MCF 10A (cell line): Measurements from ENCODE around the gene SETX. TPM values are rescaled to one million over a fixed set of nuclear protein-coding genes. Genes with fewer than 3 reads are reported as not detected.
A peak's percentile ranks its signal among the peaks of the same experiment; 100 is the strongest.

Experiments
- BruUV-seq: library from RNA; stranded (reverse); fragments of 400-500 nt; replicated peaks from 2 replicates; lab custom pipeline; 2021; lab: Mats Ljungman, UMichigan
- CTCF ChIA-PET: fragments of 300-600 bp; sonication (Branson Sonifier 250); formaldehyde crosslinking; extraction: SDS; loops from one replicate; lab custom pipeline; 2021; ENCODE audit warnings: antibody characterized with exemption, inconsistent platforms; lab: Yijun Ruan, JAX
- POLR2A ChIA-PET: fragments of 300-600, 350-650 bp; sonication (Branson Sonifier 250); formaldehyde crosslinking; extraction: SDS; loops from one replicate; lab custom pipeline; 2020; ENCODE audit warnings: antibody characterized with exemption, inconsistent platforms; lab: Yijun Ruan, JAX
- DNase-seq: peaks from one replicate; pipeline ENCODE4 v3.0.0-alpha.2; 2018; ENCODE audit not compliant: unreplicated experiment
- H3K27ac Mint-ChIP-seq: one replicate; pipeline ENCODE4 v1.8.0; 2022; ENCODE audit warnings: mild to moderate bottlenecking, low read depth, mixed read lengths; ENCODE audit not compliant: unreplicated experiment
- H3K27me3 Mint-ChIP-seq: one replicate; pipeline ENCODE4 v1.8.0; 2022; ENCODE audit warnings: mixed read lengths; ENCODE audit not compliant: insufficient read depth, unreplicated experiment
- H3K36me3 Mint-ChIP-seq: one replicate; pipeline ENCODE4 v1.8.0; 2022; ENCODE audit warnings: mild to moderate bottlenecking, moderate library complexity, mixed read lengths; ENCODE audit not compliant: insufficient read depth, unreplicated experiment
- H3K4me1 Mint-ChIP-seq: one replicate; pipeline ENCODE4 v1.8.0; 2022; ENCODE audit warnings: mixed read lengths; ENCODE audit not compliant: insufficient read depth, unreplicated experiment
- H3K4me3 Mint-ChIP-seq: one replicate; pipeline ENCODE4 v1.8.0; 2022; ENCODE audit warnings: mild to moderate bottlenecking, moderate library complexity, mixed read lengths; ENCODE audit not compliant: unreplicated experiment
- H3K9me3 Mint-ChIP-seq: one replicate; pipeline ENCODE4 v1.8.0; 2022; ENCODE audit warnings: mixed read lengths; ENCODE audit not compliant: unreplicated experiment
- CTCF ChIP-seq: fragments of 200-600 bp; IDR thresholded peaks from one replicate; pipeline ENCODE4 v1.8.0; 2022; ENCODE audit warnings: antibody characterized with exemption, mild to moderate bottlenecking; ENCODE audit not compliant: unreplicated experiment
- intact Hi-C: fragments of 100-400 bp; cut with micrococcal nuclease; formaldehyde crosslinking; loops from 2 replicates; pipeline ENCODE4 v1.14.1; 2022
- total RNA-seq: library from RNA; stranded (reverse); gene quantifications from 2 replicates; pipeline ENCODE4 v1.2.3, GENCODE V29; 2022

Gene SETX
- total RNA-seq, 1 experiment from 2014 or later, result 41.1 TPM

- no peak overlapping the region for H3K27ac Mint-ChIP-seq
- no peak for TF ChIP-seq CTCF
- ChIA-PET POLR2A (interaction anchor here (0.6 to 1.4 kb wide), 3 partner anchors 18 to 1473 kb away, joined by 4 to 5 read pairs (median 5); partner anchors contain the start of gene SETX), CTCF (interaction anchor here (0.6 kb wide), 1 partner anchor 45 kb away, joined by 3 read pairs; no protein-coding TSS in a partner anchor)
- BruUV-seq, result no TSS peak
- H3K4me3 Mint-ChIP-seq, result no peak overlapping the region
- DNase-seq, result peak; percentile 15
- no peaks in the 10 kb centered on the region for H3K9me3 Mint-ChIP-seq
- intact Hi-C loops, result no loop called here
- peaks cover 5% of the 10 kb centered on the region for H3K4me1 Mint-ChIP-seq
- H3K36me3 Mint-ChIP-seq, result peaks cover 16% of the 10 kb centered on the region
- H3K27me3 Mint-ChIP-seq, result no peaks in the 10 kb centered on the region
Measured at GRCh38 chr9:132372177-132373095, 17.6 kb upstream of the SETX start.

DNA sequence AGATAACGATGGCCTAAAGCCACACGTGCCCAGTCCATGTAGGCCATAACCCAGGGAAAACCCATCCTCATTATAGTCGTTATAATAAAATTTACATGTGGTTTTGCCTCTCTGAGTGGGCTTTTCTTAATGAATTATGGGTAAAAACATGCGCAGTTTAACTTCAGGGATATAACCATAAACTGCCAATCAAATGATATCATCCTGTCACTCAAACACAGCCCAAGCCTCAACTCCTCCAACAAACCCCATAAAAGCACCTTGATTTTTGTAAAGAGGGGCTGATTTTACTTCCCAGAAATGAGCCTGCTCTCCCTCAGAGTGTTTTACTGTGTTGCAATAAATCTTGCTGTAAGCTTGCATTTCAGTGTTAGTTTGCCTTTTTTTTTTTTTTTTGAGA lies 15.8 kb upstream of the SETX start:
- intact Hi-C loops, result no loop called here
- DNase-seq, result no peak
- Mint-ChIP-seq H3K4me3 (no peak overlapping the region), H3K4me1 (peaks cover 5% of the 10 kb centered on the region), H3K9me3 (no peaks in the 10 kb centered on the region), H3K27me3 (no peaks in the 10 kb centered on the region), H3K36me3 (peaks cover 16% of the 10 kb centered on the region), H3K27ac (no peak overlapping the region)
- TF ChIP-seq CTCF, result no peak
- BruUV-seq, result no TSS peak
- POLR2A ChIA-PET, result no interaction called here
- CTCF ChIA-PET, result no interaction called here

- H3K4me1 Mint-ChIP-seq, result peaks cover 5% of the 10 kb centered on the region
- no peaks in the 10 kb centered on the region for H3K27me3 Mint-ChIP-seq
- no peaks in the 10 kb centered on the region for H3K9me3 Mint-ChIP-seq
- intact Hi-C loops, result no loop called here
- no peak overlapping the region for H3K27ac Mint-ChIP-seq
- ChIA-PET POLR2A (interaction anchor here (0.6 kb wide), 1 partner anchor 975 kb away, joined by 3 read pairs; no protein-coding TSS in a partner anchor), CTCF (no interaction called here)
- H3K4me3 Mint-ChIP-seq, result no peak overlapping the region
- TF ChIP-seq CTCF, result no peak
- no peak for DNase-seq
- BruUV-seq, result no TSS peak
- peaks cover 6% of the 10 kb centered on the region for H3K36me3 Mint-ChIP-seq
Measured at GRCh38 chr9:132369421-132369820, 14.6 kb upstream of the SETX start.

GRCh38 chr9:132367613-132368313 lies 13.0 kb upstream of the SETX start:
- Mint-ChIP-seq H3K4me1 (peaks cover 5% of the 10 kb centered on the region), H3K27me3 (no peaks in the 10 kb centered on the region), H3K36me3 (no peaks in the 10 kb centered on the region), H3K9me3 (no peaks in the 10 kb centered on the region), H3K4me3 (no peak overlapping the region), H3K27ac (no peak overlapping the region)
- POLR2A ChIA-PET, result no interaction called here
- no peak for TF ChIP-seq CTCF
- intact Hi-C loops, result no loop called here
- DNase-seq, result no peak
- no TSS peak for BruUV-seq
- CTCF ChIA-PET, result no interaction called here
